ENCODE results near the gene CXCL10. TPM values are rescaled to one million over a fixed set of nuclear protein-coding genes. Genes with fewer than 3 reads are reported as not detected.

The CXCL10 gene
- total and polyA plus RNA-seq, 10 of the 15 experiments (the other 5 are each of a cell fraction or from before 2014, with no cell fraction given), result 0.46 to 19.5 (median 2.6) TPM

GRCh38 chr4:76002176-76002575 lies 21.1 kb downstream of the CXCL10 start (continued):
- no peak for TF ChIP-seq SKIL (IDR thresholded peaks at IDR 0.05; ENCODE audit: low read depth, poor library complexity, severe bottlenecking)
- no peak for TF ChIP-seq SRF (IDR thresholded peaks at IDR 0.05; ENCODE audit: low read depth in 2 of 2, low read length in 2 of 2)
- TF ChIP-seq, protein P1, sequence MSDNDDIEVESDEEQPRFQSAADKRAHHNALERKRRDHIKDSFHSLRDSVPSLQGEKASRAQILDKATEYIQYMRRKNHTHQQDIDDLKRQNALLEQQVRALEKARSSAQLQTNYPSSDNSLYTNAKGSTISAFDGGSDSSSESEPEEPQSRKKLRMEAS (IDR thresholded peaks at IDR 0.05; ENCODE audit: low read depth, low read length), result no peak

- CTCF ChIA-PET, result no interaction called here
- BruUV-seq (replicated peaks), result no TSS peak
- no peak for FAIRE-seq
- peaks cover 5 to 8% of the 10 kb centered on the region in 2 experiments; a peak in 2 of 4 replicates for H3K27me3 ChIP-seq (replicated peaks in 1 of 2; ENCODE audit: control insufficient read depth in 2 of 2, insufficient read depth in 2 of 2, low read length in 1 of 2)
- POLR2A ChIA-PET, result no interaction called here
- H4K20me1 ChIP-seq (ENCODE audit: control insufficient read depth, insufficient read depth), result no peaks in the 10 kb centered on the region
- no peak overlapping the region for H3K9ac ChIP-seq (ENCODE audit: control insufficient read depth, insufficient read depth, low read length)
- no peak overlapping the region for H3K4me3 ChIP-seq
- H3K4me1 ChIP-seq (ENCODE audit: control insufficient read depth, insufficient read depth, low read length), result no peaks in the 10 kb centered on the region
- no peaks in the 10 kb centered on the region for H3K79me2 ChIP-seq (ENCODE audit: control insufficient read depth, insufficient read depth, low read length)
- no peak overlapping the region for H2AFZ ChIP-seq (ENCODE audit: control insufficient read depth, low read depth, low read length)
- in situ Hi-C loops (cut with MboI), result no loop called here
- intact Hi-C loops (cut with micrococcal nuclease; ENCODE audit: unreplicated experiment), result no loop called here
- ATAC-seq, result no peak
- no peak overlapping the region for H3K27ac ChIP-seq (ENCODE audit: control insufficient read depth, insufficient read depth)
- no peaks in the 10 kb centered on the region for H3K36me3 ChIP-seq (ENCODE audit: control insufficient read depth in 2 of 2, insufficient read depth in 2 of 2, low read length in 1 of 2)
- H3K4me2 ChIP-seq (ENCODE audit: control insufficient read depth, insufficient read depth), result no peak overlapping the region
- 71% methylated on average over 7 of the region's 7 CpGs for WGBS (ENCODE audit: insufficient coverage, insufficient replicate concordance, low lambda C conversion rate, missing lambda C conversion rate)
- no peak for DNase-seq (ENCODE audit: low read depth, low spot score)
- SMC1A ChIA-PET (ENCODE audit: uncharacterized antibody, unreplicated experiment), result interaction anchor here (1.5 to 2.7 kb wide), 2 partner anchors 63 to 65 kb away, joined by 5 to 10 read pairs; no protein-coding TSS in a partner anchor
- no peaks in the 10 kb centered on the region; the same call in 2 of the 3 replicates for H3K9me3 ChIP-seq (replicated peaks; ENCODE audit: control insufficient read depth, insufficient read depth, low read length)
- RAD21 ChIA-PET (ENCODE audit: unreplicated experiment), result no interaction called here
- TF ChIP-seq SREBF2 (IDR thresholded peaks at IDR 0.05; ENCODE audit: low read length) (no peak), NRF1 (conservative IDR thresholded peaks at IDR 0.05; ENCODE audit: low read depth, low read length) (no peak), BMI1 (IDR thresholded peaks at IDR 0.05; ENCODE audit: borderline replicate concordance) (no peak), MLLT1 (IDR thresholded peaks at IDR 0.05) (no peak), GATAD2B (conservative IDR thresholded peaks at IDR 0.05; ENCODE audit: low read depth) (no peak), KLF5 (IDR thresholded peaks at IDR 0.05; ENCODE audit: partially characterized antibody) (no peak), HDAC2 (IDR thresholded peaks at IDR 0.05) (no peak), SMC3 (IDR thresholded peaks at IDR 0.05; ENCODE audit: borderline replicate concordance, low read length) (no peak), ESRRA (IDR thresholded peaks at IDR 0.05; ENCODE audit: low read length) (no peak)
- TF ChIP-seq, protein P2, sequence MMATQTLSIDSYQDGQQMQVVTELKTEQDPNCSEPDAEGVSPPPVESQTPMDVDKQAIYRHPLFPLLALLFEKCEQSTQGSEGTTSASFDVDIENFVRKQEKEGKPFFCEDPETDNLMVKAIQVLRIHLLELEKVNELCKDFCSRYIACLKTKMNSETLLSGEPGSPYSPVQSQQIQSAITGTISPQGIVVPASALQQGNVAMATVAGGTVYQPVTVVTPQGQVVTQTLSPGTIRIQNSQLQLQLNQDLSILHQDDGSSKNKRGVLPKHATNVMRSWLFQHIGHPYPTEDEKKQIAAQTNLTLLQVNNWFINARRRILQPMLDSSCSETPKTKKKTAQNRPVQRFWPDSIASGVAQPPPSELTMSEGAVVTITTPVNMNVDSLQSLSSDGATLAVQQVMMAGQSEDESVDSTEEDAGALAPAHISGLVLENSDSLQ (IDR thresholded peaks at IDR 0.05), result no peak
- TF ChIP-seq, protein P3, sequence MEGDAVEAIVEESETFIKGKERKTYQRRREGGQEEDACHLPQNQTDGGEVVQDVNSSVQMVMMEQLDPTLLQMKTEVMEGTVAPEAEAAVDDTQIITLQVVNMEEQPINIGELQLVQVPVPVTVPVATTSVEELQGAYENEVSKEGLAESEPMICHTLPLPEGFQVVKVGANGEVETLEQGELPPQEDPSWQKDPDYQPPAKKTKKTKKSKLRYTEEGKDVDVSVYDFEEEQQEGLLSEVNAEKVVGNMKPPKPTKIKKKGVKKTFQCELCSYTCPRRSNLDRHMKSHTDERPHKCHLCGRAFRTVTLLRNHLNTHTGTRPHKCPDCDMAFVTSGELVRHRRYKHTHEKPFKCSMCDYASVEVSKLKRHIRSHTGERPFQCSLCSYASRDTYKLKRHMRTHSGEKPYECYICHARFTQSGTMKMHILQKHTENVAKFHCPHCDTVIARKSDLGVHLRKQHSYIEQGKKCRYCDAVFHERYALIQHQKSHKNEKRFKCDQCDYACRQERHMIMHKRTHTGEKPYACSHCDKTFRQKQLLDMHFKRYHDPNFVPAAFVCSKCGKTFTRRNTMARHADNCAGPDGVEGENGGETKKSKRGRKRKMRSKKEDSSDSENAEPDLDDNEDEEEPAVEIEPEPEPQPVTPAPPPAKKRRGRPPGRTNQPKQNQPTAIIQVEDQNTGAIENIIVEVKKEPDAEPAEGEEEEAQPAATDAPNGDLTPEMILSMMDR (IDR thresholded peaks at IDR 0.05 in 2 of 3, conservative IDR thresholded peaks at IDR 0.05 in 1 of 3; ENCODE audit: control insufficient read depth in 2 of 3, extremely low read depth in 1 of 3, insufficient read depth in 1 of 3, low read depth in 3 of 3, low read length in 3 of 3), result no peak
- TF ChIP-seq, protein P4, sequence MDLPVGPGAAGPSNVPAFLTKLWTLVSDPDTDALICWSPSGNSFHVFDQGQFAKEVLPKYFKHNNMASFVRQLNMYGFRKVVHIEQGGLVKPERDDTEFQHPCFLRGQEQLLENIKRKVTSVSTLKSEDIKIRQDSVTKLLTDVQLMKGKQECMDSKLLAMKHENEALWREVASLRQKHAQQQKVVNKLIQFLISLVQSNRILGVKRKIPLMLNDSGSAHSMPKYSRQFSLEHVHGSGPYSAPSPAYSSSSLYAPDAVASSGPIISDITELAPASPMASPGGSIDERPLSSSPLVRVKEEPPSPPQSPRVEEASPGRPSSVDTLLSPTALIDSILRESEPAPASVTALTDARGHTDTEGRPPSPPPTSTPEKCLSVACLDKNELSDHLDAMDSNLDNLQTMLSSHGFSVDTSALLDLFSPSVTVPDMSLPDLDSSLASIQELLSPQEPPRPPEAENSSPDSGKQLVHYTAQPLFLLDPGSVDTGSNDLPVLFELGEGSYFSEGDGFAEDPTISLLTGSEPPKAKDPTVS (IDR thresholded peaks at IDR 0.05; ENCODE audit: low read depth, low read length), result no peak
Observed at GRCh38 chr4:76001700-76002099, 21.6 kb downstream of the CXCL10 start.

Measured in GM12878 (cell line).